Cardiac septum (tissue), 1 donor: Measurements from ENCODE around the gene GGCT. TPM values are rescaled to one million over a fixed set of nuclear protein-coding genes. Genes with fewer than 3 reads are reported as not detected.
"Not testable (repeated sequence)": the region's sequence is repeated elsewhere in the genome, so short reads cannot be mapped to it uniquely, and the experiment has no call there.

Source experiments
- DNase-seq: peaks from one replicate; pipeline ENCODE4 v3.0.0-alpha.2; 2020; ENCODE audit warnings: low spot score
- intact Hi-C: fragments of 100-400 bp; cut with DNase I; formaldehyde crosslinking; loops from one replicate; pipeline ENCODE4 v1.14.0; 2022
- total RNA-seq: library from RNA; stranded (reverse); fragmentation: NEBNext Ultra II Directional; extraction: Animal tissue kit (Norgen Biotek cat#: 25700); gene quantifications from one replicate; pipeline ENCODE4 v1.2.1, GENCODE V29; 2021
- donor health status: DM: no; HTN: no; CAD: no.

Gene GGCT
- total RNA-seq, 1 donor from 2014 or later = 20.8 TPM

GRCh38 chr7:30522159-30522558 is 17.5 kb upstream of the GGCT start:
- intact Hi-C loops = no loop called here
- no peak for DNase-seq

GRCh38 chr7:30521532-30521931 is 16.9 kb upstream of the GGCT start:
- intact Hi-C loops = no loop called here
- DNase-seq = no peak

GRCh38 chr7:30519122-30519521 is 14.5 kb upstream of the GGCT start:
- DNase-seq = no peak
- intact Hi-C loops = no loop called here

GRCh38 chr7:30515761-30516160 is 11.1 kb upstream of the GGCT start:
- intact Hi-C loops = no loop called here
- no peak for DNase-seq

- intact Hi-C loops = loop anchor here (5.0 kb wide), 1 partner anchor 48 kb away; no protein-coding TSS in a partner anchor
- DNase-seq = no peak
Measured at GRCh38 chr7:30514776-30515175, 10.1 kb upstream of the GGCT start.

- intact Hi-C loops = loop anchor here (5.0 kb wide), 1 partner anchor 48 kb away; no protein-coding TSS in a partner anchor
- no peak for DNase-seq
Measured at GRCh38 chr7:30514177-30514576, 9.5 kb upstream of the GGCT start.

GRCh38 chr7:30513762-30514161 is 9.1 kb upstream of the GGCT start:
- intact Hi-C loops = loop anchor here (5.0 kb wide), 1 partner anchor 49 kb away; no protein-coding TSS in a partner anchor
- no peak for DNase-seq

GRCh38 chr7:30511973-30512662 is 7.5 kb upstream of the GGCT start:
- DNase-seq = no peak
- intact Hi-C loops = loop anchor here (5.0 kb wide), 1 partner anchor 50 kb away; no protein-coding TSS in a partner anchor

GRCh38 chr7:30511494-30511893 is 6.9 kb upstream of the GGCT start:
- intact Hi-C loops = loop anchor here (5.0 kb wide), 1 partner anchor 51 kb away; no protein-coding TSS in a partner anchor
- no peak for DNase-seq

GRCh38 chr7:30510124-30511075 is 5.8 kb upstream of the GGCT start:
- no peak for DNase-seq

GRCh38 chr7:30509171-30509857 is 4.7 kb upstream of the GGCT start:
- intact Hi-C loops = loop anchor here (5.0 kb wide), 1 partner anchor 38 kb away; no protein-coding TSS in a partner anchor

More at GRCh38 chr7:30510124-30511075, 5.8 kb upstream of the GGCT start:
- intact Hi-C loops = loop anchor here (5.0 kb wide), 1 partner anchor 52 kb away; no protein-coding TSS in a partner anchor

GRCh38 chr7:30507346-30507900 is 2.8 kb upstream of the GGCT start:
- not testable (repeated sequence) for DNase-seq
- intact Hi-C loops = loop anchor here (5.0 kb wide), 1 partner anchor 40 kb away; no protein-coding TSS in a partner anchor

More at GRCh38 chr7:30509171-30509857, 4.7 kb upstream of the GGCT start:
- DNase-seq = not testable (repeated sequence)

- no peak for DNase-seq
- intact Hi-C loops = loop anchor here (2.0 to 5.0 kb wide), 2 partner anchors 26 to 42 kb away; partner anchors contain the start of gene NOD1
Measured at GRCh38 chr7:30505174-30505697, 607 bp upstream of the GGCT start.

- intact Hi-C loops = loop anchor here (2.0 kb wide), 1 partner anchor 25 kb away; the partner anchor contains the start of gene NOD1
- no peak for DNase-seq
Measured at GRCh38 chr7:30503274-30504212, 1.1 kb downstream of the GGCT start.

GRCh38 chr7:30502470-30503251 is 2.0 kb downstream of the GGCT start:
- no peak for DNase-seq
- intact Hi-C loops = no loop called here

GRCh38 chr7:30501264-30501663 is 3.4 kb downstream of the GGCT start:
- DNase-seq = no peak
- intact Hi-C loops = no loop called here

- intact Hi-C loops = no loop called here
- no peak for DNase-seq
Measured at GRCh38 chr7:30493228-30493627, 11.4 kb downstream of the GGCT start.
